Measurements from ENCODE around the gene MXI1.
A peak's percentile ranks its signal among the peaks of the same experiment; 100 is the strongest.
"Not testable (repeated sequence)": the region's sequence is repeated elsewhere in the genome, so short reads cannot be mapped to it uniquely, and the experiment has no call there.

The MXI1 gene

GRCh38 chr10:110244550-110244949, 37.1 kb downstream of the MXI1 start:
- no peak for DNase-seq

GRCh38 chr10:110247833-110248232, 40.4 kb downstream of the MXI1 start:
- not testable (repeated sequence) for DNase-seq

- DNase-seq = not testable (repeated sequence)
These were observed 42.1 kb downstream of the MXI1 start for GRCh38 chr10:110249489-110249888.

GRCh38 chr10:110251392-110251791, 44.0 kb downstream of the MXI1 start:
- not testable (repeated sequence) for DNase-seq

GRCh38 chr10:110252151-110252550, 44.7 kb downstream of the MXI1 start:
- no peak for DNase-seq

- DNase-seq = no peak
These were observed 47.1 kb downstream of the MXI1 start for GRCh38 chr10:110254467-110254866.

GRCh38 chr10:110258542-110258941, 51.1 kb downstream of the MXI1 start:
- no peak for DNase-seq

GRCh38 chr10:110259317-110259716, 51.9 kb downstream of the MXI1 start:
- no peak for DNase-seq

- no peak for DNase-seq
These were observed 53.5 kb downstream of the MXI1 start for GRCh38 chr10:110260746-110261477.

GRCh38 chr10:110263164-110263563, 55.8 kb downstream of the MXI1 start:
- DNase-seq = no peak

GRCh38 chr10:110265573-110266193, 58.3 kb downstream of the MXI1 start:
- DNase-seq = no peak

- no peak for DNase-seq
These were observed 59.9 kb downstream of the MXI1 start for GRCh38 chr10:110267276-110267675.

GRCh38 chr10:110268442-110268841, 61.0 kb downstream of the MXI1 start:
- no peak for DNase-seq

GRCh38 chr10:110268971-110269370, 61.6 kb downstream of the MXI1 start:
- DNase-seq = no peak

GRCh38 chr10:110269374-110270318, 62.2 kb downstream of the MXI1 start:
- DNase-seq = no peak

- DNase-seq = not testable (repeated sequence)
These were observed 65.6 kb downstream of the MXI1 start for GRCh38 chr10:110272995-110273394.

GRCh38 chr10:110273474-110273873, 66.1 kb downstream of the MXI1 start:
- no peak for DNase-seq

GRCh38 chr10:110274072-110274627, 66.7 kb downstream of the MXI1 start:
- no peak for DNase-seq

GRCh38 chr10:110274647-110275046, 67.2 kb downstream of the MXI1 start:
- DNase-seq = no peak

GRCh38 chr10:110275128-110275729, 67.8 kb downstream of the MXI1 start:
- peak; percentile 69 for DNase-seq

- DNase-seq = no peak
These were observed 69.2 kb downstream of the MXI1 start for GRCh38 chr10:110276603-110277002.

GRCh38 chr10:110277591-110277990, 70.2 kb downstream of the MXI1 start:
- DNase-seq = no peak
